Hematopoietic multipotent progenitor cell (in vitro differentiated cells): ENCODE measurements around the gene NOL8. TPM values are rescaled to one million over a fixed set of nuclear protein-coding genes. Genes with fewer than 3 reads are reported as not detected.

ENCODE experiments used
- DNase-seq, 3 donors: peaks; one replicate each; pipeline ENCODE4 v3.0.0-alpha.2; 2011 to 2015; ENCODE audit warnings: low read depth in 2 of 3, low spot score in 2 of 3
- small RNA-seq: library from RNA; depleted of rRNA; stranded (forward); fragments of <200 nt; gene quantifications from one replicate; pipeline ENCODE3, GENCODE V24; 2012
- total RNA-seq: library from RNA; depleted of rRNA; stranded (reverse); fragments of >200 nt; gene quantifications from one replicate; pipeline ENCODE4 v1.2.3, GENCODE V29; 2012

Gene NOL8
- total RNA-seq, 1 donor = 11.3 TPM

DNA sequence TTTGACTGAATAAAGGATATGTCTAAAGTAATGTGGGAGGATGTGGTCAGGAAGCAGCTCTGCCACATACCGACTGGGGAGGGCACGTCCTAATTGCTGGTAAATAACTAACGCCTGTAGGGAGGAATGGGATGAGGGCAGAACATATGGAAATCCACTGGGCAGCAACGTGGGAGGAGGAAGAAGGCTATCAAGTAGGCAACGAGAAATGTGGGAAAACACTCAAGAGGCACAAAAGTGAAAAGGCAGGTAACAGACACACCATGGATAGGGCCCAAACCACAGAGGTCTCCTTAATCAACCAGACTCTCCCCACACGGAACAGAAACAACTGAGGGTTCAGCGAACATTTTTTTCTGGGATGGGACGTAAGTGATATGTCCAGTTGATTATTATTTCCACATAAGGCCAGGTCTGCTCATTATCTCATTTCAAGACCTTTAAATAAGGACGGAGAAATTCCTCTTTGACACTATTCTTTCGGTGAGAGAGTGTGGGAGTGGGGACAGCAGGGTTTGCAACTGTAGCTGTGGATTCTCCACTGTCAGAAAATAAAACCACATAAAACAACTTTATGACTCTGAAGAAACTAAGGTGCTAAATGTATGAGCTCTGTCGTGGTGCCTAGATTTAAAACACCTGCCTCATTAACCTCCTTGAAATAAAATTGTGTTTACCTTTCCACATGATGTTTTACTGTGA lies 48.7 kb downstream of the NOL8 start:
- no peak for DNase-seq

DNA sequence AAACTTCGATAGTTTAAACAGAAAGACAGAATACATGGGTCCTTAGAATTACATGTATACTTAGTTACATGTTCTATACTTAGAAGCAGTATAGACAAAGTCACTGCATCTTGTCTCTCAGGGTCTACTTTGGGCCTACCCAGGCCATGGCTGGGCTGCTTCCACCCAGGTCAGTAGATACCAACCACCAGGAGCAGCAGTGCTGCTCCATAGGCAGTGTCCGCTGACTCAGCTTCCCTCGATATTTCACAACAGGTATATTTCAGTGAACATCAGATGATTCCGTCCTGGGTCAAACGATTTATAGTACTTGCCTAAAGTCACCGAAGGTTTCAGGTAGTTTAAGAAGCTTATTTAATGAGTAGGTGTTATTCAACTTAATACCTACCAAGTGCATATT lies 49.6 kb downstream of the NOL8 start:
- DNase-seq = no peak

DNA sequence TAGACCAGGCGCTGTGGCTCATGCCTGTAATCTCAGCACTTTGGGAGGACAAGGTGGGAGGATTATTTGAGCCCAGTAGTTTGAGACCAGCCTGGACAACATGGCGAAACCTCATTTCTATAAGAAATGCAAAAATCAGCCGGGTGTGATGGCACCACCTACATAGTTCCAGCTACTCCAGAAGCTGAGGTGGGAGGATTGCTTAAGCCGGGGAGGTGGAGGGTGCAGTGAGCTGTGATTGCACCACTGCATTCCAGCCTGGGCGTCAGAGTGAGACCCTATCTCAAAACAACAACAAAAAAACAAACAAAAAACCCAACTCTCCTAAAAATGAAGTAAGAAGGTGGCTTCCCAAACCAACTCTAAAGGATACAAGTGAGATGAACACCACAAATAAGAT lies 54.6 kb downstream of the NOL8 start:
- DNase-seq = no peak

DNA sequence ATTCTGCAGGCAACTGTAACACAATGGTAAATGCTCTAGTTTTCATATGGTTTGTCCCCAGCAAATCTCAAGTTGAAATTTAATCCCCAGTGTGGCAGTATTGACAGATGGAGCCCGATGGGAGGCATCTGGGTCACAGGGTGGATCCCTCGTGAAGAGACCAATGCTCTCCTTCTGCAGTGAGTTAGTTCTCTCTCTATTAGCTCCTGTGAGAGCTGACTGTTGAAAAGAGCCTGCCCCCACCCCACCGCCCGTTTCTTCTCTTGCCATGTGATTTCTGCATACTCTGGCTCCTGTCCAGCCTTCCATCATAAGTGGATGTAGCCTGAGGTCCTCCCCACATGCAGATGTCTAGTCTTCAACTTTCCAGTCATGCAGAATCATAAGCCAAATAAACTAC lies 58.7 kb downstream of the NOL8 start:
- no peak for DNase-seq

DNA sequence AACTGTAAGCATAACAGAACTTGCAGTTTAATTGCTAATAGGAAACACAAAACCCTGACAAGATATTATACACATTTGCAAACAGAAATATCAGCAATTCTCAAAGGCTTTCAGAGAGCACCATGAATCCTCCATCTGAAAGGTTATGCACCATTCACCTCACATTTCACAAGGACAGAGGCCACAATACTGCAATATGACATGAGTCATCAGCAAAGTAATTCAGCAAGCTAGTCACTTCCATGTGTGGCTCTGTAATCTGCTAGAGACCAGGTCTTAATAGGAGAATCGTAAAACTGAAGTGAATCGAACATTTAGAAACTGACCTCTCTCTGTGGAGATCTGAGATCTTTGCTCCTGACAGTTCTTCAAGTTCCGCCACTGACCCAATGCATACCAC lies 60.0 kb downstream of the NOL8 start:
- DNase-seq = no peak

DNA sequence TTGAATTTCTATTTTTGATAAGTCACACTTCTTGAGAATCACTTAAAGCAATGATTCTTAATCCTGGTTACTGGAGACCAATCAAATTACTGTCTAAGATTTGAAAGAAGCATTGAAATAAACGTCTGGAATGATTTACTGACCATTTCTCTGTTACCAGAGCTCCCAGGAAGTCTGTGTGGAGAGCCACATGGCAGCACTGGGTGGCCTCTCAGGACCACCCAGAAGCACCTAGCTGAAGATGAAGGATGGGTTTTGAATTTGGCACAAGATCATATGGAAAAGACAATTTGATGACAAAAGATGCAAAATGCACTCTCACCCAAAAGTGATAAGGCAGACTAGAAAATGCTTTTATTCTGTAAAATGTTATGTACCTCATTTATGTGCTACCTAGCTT lies 62.0 kb downstream of the NOL8 start:
- DNase-seq = no peak

DNA sequence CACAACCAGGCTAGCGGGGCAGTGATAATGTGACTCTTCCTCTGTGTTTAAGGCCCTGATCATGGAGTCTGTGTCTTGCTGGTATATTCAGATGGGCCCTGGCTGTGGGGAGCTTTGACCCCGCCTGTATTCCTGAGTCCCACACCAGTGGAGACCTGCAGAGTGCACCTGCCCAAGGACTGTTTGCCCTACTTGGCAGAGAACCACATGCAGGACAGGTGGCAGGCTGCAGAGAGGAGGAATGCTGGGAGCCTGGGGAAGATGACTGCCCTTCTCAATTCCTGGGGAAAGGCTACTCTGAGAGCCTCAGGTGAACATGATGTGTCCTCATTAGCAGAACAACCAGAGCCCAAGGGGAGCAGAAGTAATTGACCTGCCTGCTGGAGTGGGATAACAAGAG lies 67.8 kb downstream of the NOL8 start:
- no peak for DNase-seq

DNA sequence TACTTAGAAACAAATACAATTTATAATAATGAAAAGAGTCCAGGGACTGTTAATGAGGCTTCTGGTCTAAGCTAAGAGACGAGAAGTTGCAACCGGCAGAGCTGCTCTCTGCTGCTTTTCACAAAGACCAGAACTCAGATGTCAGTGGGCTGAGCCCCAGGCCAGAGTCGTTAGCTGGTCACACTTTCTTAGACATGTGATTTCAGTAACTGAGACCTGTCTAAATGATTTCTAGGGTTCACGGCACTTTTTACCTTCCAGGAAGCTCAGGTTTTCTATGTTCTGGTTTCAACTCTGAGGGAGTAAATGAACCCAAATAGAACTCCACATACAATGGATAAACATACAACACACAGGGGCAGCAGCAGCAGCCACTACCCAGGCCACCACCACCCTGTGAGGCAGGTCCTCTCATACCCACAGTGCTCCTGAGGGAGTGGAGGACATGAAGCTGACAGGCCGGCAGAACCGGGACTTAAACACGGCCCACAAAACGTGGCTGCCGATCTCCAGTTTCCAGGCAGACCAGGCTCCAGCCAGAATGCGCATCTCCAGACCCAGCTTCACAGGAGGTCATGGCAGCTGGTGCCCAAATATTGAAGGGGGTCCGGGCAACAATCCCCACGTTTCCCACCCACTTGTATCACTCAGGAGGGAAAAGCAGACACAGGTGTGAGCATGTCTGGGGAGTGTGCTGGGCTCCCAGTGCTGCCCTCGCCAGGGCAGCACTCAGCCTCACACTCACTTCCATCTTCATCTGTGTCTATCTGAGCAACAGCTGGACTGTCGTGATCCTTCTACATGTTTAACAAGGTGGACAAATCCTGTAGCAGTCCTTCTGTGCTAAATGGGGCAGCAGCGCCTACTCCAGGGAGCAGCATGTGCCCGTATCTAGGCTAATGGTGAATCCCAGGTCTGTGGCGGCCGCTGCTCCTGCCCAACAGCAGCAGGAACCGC lies 70.5 kb downstream of the NOL8 start:
- DNase-seq = no peak

DNA sequence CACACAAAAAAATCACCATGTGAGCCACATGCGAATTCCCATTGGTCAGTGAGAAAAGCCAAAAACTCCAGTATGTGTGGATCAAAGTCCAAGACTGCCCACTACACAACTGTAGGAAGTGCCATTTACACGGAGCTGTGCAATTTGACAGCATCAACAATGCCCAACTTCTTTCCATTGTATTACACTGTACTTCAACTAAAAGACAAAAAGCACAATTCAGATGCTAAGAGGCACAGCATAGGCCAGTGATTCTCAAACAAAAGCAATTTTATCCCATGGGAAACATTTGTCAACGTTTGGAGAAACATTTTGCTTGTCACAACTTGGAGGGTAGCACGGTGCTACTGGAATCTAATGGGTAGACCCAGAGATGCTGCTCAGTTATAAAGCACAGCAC lies 71.5 kb downstream of the NOL8 start:
- no peak for DNase-seq

DNA sequence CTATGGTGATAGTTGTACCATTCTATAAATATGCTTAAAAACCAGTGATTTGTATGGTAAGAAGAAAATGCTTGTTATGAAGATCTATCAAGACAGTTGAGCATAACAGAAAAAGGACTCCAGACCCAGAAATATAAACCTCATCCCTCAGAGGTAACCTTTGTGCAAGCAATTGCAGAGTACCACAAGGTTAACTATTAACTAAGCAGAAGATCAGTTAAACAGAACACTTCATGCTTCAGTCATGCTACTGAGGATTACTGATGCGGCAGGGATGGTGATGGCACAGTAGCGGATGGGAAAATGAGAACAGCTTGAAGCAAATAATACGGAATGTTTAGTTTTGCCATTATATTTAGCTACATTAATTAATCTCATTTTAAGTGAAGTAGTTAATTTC lies 77.2 kb downstream of the NOL8 start:
- DNase-seq = no peak

Small RNA genes lying within 50 kb of the gene (small RNA-seq; reads per million reads assigned to genes)
- gene MIR3651 = not detected
- gene SNORA84 = 5.4 reads per million, percentile 88 among the genes with 10 or more reads in this experiment

Other genes with a start within 250 kb of the NOL8 start
- 27.7 TPM for gene SPTLC1, start 209.9 kb downstream of the NOL8 start, total RNA-seq
- 73.2 TPM for gene IARS1, start 31.7 kb downstream of the NOL8 start, total RNA-seq
- gene CENPP, start 603 bp upstream of the NOL8 start, total RNA-seq = 3.0 TPM
- gene OGN, start 79.2 kb upstream of the NOL8 start, total RNA-seq = under 0.01 TPM
- not detected for gene OMD, start 99.1 kb upstream of the NOL8 start, total RNA-seq
- gene ASPN, start 157.2 kb upstream of the NOL8 start, total RNA-seq = not detected
- gene ECM2, start 210.6 kb upstream of the NOL8 start, total RNA-seq = not detected